ENCODE results near the gene PGLYRP4. TPM values are rescaled to one million over a fixed set of nuclear protein-coding genes. Genes with fewer than 3 reads are reported as not detected.

The PGLYRP4 gene
- total and polyA plus RNA-seq, 2 of the 4 experiments (the other 2 are of a cell fraction), result not detected

DNA sequence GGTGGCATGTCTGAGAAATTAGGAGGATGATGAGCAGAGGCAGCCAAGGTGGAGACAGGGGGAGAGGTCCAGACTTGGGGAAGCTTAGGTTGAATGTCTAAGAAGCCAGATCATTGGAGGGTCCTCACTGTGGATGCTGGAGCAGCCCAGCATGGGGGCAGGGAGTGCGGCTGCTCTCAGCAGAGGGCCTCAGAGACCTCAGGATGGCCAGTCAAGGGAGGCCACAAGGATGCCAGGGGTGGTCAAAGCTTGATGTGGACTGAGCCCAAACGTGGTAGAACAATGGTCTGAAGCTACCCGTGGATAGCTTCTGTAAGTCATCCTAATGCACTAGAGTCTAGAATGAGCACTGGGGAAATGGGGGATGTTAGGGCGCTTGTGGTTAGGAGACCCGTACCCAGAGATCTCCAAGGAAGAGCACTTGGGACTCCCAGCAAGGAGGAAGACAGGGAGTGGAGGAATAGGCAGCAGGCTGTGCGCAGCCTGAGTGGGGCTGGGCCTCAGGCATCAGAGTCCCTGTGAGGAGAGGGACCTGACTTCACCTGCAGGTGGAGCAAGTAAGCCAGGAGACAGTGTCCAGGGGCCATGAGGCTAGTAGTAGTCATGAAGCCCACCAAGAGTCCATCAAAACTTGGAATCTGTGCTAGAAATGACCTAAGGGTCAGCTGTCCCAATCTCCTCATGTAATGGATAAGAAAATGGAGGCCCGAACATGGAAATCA, 4.7 kb upstream of the PGLYRP4 start:
- ChIA-PET CTCF (interaction anchor here (0.7 to 3.8 kb wide), 10 partner anchors 10 to 217 kb away, joined by 3 to 41 read pairs (median 4); no protein-coding TSS in a partner anchor), POLR2A (ENCODE audit: unreplicated experiment) (no interaction called here)
- Histone ChIP-seq H2BK5ac (ENCODE audit: low read depth, low read length, poor library complexity, severe bottlenecking) (no peak overlapping the region), H3K9ac (ENCODE audit: low read depth, low read length) (no peak overlapping the region), H4K91ac (ENCODE audit: insufficient read depth, low read depth, low read length) (no peak overlapping the region), H4K5ac (ENCODE audit: low read depth, low read length) (no peak overlapping the region), H2AK5ac (ENCODE audit: low read depth, low read length) (no peak overlapping the region), H4K8ac (ENCODE audit: low read depth in 2 of 2, low read length in 2 of 2) (no peak overlapping the region), H2AK9ac (replicated peaks; ENCODE audit: low read depth, low read length, poor library complexity) (no peak overlapping the region), H3K56ac (ENCODE audit: extremely low read depth, insufficient read depth, low read length) (no peak overlapping the region), H3K27me3 (ENCODE audit: control insufficient read depth, insufficient read depth, low read length) (peaks cover 5% of the 10 kb centered on the region; the same call in 1 of the 2 replicates), H4K20me1 (ENCODE audit: insufficient read depth, low read length) (no peaks in the 10 kb centered on the region), H2BK15ac (ENCODE audit: low read depth, low read length) (no peak overlapping the region), H3K9me1 (ENCODE audit: insufficient read depth, low read length) (no peaks in the 10 kb centered on the region), H2BK20ac (ENCODE audit: low read depth, low read length) (no peak overlapping the region), H2BK120ac (ENCODE audit: low read depth, low read length) (no peak overlapping the region), H3K79me1 (ENCODE audit: low read depth in 1 of 2, low read length in 2 of 2) (no peaks in the 10 kb centered on the region), H3K23ac (ENCODE audit: low read depth, low read length) (no peak overlapping the region), H3K4me1 (ENCODE audit: control insufficient read depth, insufficient read depth, low read length) (no peaks in the 10 kb centered on the region), H3K4me3 (ENCODE audit: insufficient read depth, low read depth, low read length) (no peak overlapping the region), H3K36me3 (ENCODE audit: control insufficient read depth, insufficient read depth, low read length) (no peaks in the 10 kb centered on the region), H3K27ac (ENCODE audit: insufficient read depth, low read length) (no peak overlapping the region), H3K4ac (ENCODE audit: low read depth, low read length) (no peak overlapping the region), H2AFZ (replicated peaks; ENCODE audit: low read length, poor library complexity) (no peak overlapping the region), H3K18ac (ENCODE audit: low read depth, low read length) (no peak overlapping the region), H3K14ac (replicated peaks; ENCODE audit: low read depth, low read length) (no peak overlapping the region), H3K4me2 (ENCODE audit: low read depth, low read length) (no peak overlapping the region), H3K9me3 (ENCODE audit: control insufficient read depth, insufficient read depth, low read length) (no peaks in the 10 kb centered on the region)
- 49% methylated on average over 3 of the region's 7 CpGs; no CpG with 5 or more reads in 1 of the 2 experiments for WGBS, 2 experiments (ENCODE audit: extremely low coverage in 2 of 2, insufficient read length in 1 of 2)
- dilution Hi-C loops (cut with HindIII; ENCODE audit: low sequenced_read_pairs, unreplicated experiment) (no loop called here), intact Hi-C loops (cut with micrococcal nuclease) (no loop called here), in situ Hi-C loops (cut with MboI; ENCODE audit: low sequenced_read_pairs) (no loop called here)
- ATAC-seq (ENCODE audit: low read depth) (0 out of 2 replicates have a peak, but pooled peaks have one; percentile 33), DNase-seq (no peak)
- TF ChIP-seq NFE2L2 (IDR thresholded peaks at IDR 0.05; ENCODE audit: low read depth, low read length), result no peak
- TF ChIP-seq, protein P1, sequence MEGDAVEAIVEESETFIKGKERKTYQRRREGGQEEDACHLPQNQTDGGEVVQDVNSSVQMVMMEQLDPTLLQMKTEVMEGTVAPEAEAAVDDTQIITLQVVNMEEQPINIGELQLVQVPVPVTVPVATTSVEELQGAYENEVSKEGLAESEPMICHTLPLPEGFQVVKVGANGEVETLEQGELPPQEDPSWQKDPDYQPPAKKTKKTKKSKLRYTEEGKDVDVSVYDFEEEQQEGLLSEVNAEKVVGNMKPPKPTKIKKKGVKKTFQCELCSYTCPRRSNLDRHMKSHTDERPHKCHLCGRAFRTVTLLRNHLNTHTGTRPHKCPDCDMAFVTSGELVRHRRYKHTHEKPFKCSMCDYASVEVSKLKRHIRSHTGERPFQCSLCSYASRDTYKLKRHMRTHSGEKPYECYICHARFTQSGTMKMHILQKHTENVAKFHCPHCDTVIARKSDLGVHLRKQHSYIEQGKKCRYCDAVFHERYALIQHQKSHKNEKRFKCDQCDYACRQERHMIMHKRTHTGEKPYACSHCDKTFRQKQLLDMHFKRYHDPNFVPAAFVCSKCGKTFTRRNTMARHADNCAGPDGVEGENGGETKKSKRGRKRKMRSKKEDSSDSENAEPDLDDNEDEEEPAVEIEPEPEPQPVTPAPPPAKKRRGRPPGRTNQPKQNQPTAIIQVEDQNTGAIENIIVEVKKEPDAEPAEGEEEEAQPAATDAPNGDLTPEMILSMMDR (conservative IDR thresholded peaks at IDR 0.05; ENCODE audit: low read depth, low read length), result peak; percentile 29; the same call in 1 of the 2 replicates
- peak; percentile 20; the same call in 1 of the 2 replicates for TF ChIP-seq RAD21 (IDR thresholded peaks at IDR 0.05; ENCODE audit: low read length)
- BruUV-seq (replicated peaks), result no TSS peak
